Activated naive CD8-positive, alpha-beta T cell treated with anti-CD3 and anti-CD28 coated beads for 36 hours (primary cell): ENCODE data around the gene TREML1. TPM values are rescaled to one million over a fixed set of nuclear protein-coding genes. Genes with fewer than 3 reads are reported as not detected.
"Not testable (repeated sequence)": the region's sequence is repeated elsewhere in the genome, so short reads cannot be mapped to it uniquely, and the experiment has no call there.

Source experiments
- DNase-seq: peaks from one replicate; pipeline ENCODE4 v3.0.0; 2021
- H3K27ac Mint-ChIP-seq: one replicate; pipeline ENCODE4 v1.8.0; 2022; ENCODE audit warnings: mild to moderate bottlenecking, moderate library complexity, mixed read lengths
- H3K27me3 Mint-ChIP-seq: one replicate; pipeline ENCODE4 v1.8.0; 2022; ENCODE audit warnings: mild to moderate bottlenecking, mixed read lengths
- H3K36me3 Mint-ChIP-seq: one replicate; pipeline ENCODE4 v1.8.0; 2021; ENCODE audit warnings: mild to moderate bottlenecking, mixed read lengths
- H3K4me1 Mint-ChIP-seq: one replicate; pipeline ENCODE4 v1.8.0; 2021; ENCODE audit warnings: mixed read lengths
- H3K4me3 Mint-ChIP-seq: one replicate; pipeline ENCODE4 v1.8.0; 2022; ENCODE audit warnings: mild to moderate bottlenecking, moderate library complexity, mixed read lengths
- H3K9me3 Mint-ChIP-seq: one replicate; pipeline ENCODE4 v1.8.0; 2022; ENCODE audit warnings: mixed read lengths
- total RNA-seq, 2 experiments: library from RNA; stranded (reverse); gene quantifications; one replicate each; pipeline ENCODE4 v1.2.3, GENCODE V29; 2021

TREML1 gene
- not detected for total RNA-seq

DNA sequence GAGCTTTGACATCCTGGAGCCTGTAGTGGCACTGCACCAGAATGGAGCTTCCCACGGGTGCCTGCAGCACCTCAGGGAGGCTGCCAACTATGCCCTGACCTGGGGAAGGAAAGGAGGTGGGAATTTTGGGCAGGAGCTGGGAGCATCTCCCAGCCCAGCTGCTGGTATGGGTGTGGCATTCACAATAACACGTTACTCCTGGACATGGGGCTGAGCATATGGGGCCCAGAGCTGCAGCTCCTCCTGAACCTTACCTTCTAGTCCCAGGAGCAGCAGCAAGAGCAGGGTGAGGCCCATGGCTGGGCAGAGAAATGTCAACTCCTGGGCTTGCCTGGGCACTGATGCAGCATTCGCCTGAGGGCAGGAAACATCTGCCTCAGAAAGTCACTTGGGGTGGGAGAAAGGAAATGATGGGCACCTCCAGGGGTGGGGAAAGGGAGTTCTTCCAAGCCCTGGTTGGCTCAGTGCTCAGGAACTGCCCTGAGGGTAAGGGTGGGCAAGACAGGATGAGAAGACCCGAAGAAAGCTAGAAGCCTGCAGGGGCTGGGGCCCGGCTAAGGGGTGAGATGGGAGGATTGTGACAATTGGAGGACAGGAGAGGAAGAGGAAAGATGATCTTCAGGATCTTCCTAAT, at the start of gene TREML1:
Gene TREML1, minus strand, starts transcription at position 356 of the 634 bp plus-strand sequence. Its CDS starts 59 bp downstream, at position 297.
- no peaks in the 10 kb centered on the region for H3K9me3 Mint-ChIP-seq
- H3K27ac Mint-ChIP-seq: no peak within 1 kb of the TSS
- H3K36me3 Mint-ChIP-seq: no peaks in the 10 kb centered on the region
- H3K27me3 Mint-ChIP-seq: peaks cover 3% of the 10 kb centered on the region
- DNase-seq: no peak
- H3K4me1 Mint-ChIP-seq: peaks cover 7% of the 10 kb centered on the region
- no peak within 1 kb of the TSS for H3K4me3 Mint-ChIP-seq

DNA sequence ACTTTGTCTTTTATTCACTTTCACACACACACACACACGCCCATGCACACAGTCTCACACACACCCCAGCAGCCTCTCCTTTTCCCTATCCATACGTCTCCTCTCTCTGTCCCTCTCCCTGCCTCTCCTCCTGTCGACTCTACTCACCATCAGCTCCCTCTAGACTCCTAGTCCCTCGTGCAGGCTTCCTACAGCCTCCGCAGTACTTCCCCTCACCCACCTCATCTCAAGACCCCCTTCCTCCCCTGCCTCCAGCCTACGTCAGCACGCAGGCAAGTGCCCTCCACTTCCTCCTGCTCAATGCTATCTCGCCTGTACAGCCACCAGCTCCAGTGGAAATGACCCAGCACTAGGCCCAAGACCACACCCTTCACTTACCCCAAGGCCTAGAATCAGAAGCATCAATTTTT, 47.6 kb upstream of the TREML1 start:
- DNase-seq: no peak
- peaks cover 2% of the 10 kb centered on the region for H3K9me3 Mint-ChIP-seq
- peaks cover 47% of the 10 kb centered on the region for H3K4me1 Mint-ChIP-seq

DNA sequence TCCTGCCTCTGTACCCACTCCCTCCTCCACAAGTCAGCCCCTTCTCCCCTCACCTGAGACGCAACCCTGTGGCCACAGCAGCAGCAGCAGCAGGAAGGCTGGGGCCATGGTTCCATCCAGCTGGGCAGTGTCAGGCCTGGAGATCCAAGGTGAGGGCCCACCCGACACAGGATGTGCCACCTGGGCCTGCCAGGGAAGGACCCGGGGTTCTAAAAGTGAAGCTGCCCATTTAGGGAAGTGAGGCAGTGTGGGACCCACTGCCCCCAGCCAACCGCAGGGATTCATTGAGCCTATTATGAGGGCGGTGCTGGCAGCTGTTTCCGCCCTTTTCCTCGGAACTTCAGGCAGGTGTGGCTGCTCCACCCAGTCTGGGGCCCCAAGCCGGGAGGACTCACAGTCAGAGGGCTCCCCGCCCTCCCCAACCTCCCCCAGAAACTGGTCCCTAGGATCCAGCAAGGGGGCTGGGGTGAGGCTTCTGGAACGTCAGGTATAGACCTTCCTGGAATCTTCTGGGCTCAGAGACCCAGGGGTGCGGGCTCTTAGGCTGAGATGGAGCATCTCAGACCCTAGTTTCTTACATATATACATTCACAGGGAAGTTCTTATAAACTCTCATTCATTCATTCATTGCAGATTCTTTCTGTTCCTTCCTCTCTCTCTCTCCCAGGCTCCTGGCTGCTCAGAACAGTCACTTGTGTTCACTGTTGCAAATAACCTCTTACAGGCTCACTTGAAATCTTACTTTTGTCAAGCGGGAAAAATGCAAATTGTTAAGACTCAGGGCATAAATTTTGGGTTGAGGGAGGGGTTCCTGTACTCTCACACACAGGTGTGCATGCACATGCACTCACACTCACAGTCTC, 47.0 kb upstream of the TREML1 start, which contains the start of gene TREML2:
Gene TREML2, minus strand, starts transcription at position 249 of the 863 bp plus-strand sequence. Its CDS starts 141 bp downstream, at position 108.
- no peaks in the 10 kb centered on the region for H3K36me3 Mint-ChIP-seq
- no peaks in the 10 kb centered on the region for H3K27me3 Mint-ChIP-seq
- H3K4me3 Mint-ChIP-seq: peak within 1 kb of the TSS; percentile 50
- DNase-seq: peak; percentile 37
- H3K27ac Mint-ChIP-seq: peak within 1 kb of the TSS; percentile 96
- peaks cover 47% of the 10 kb centered on the region for H3K4me1 Mint-ChIP-seq
- peaks cover 2% of the 10 kb centered on the region for H3K9me3 Mint-ChIP-seq

More for the DNA sequence above, 47.6 kb upstream of the TREML1 start:
- Mint-ChIP-seq H3K27me3 (no peaks in the 10 kb centered on the region), H3K27ac (peak overlapping the region; percentile 96), H3K36me3 (no peaks in the 10 kb centered on the region), H3K4me3 (peak overlapping the region; percentile 50)

DNA sequence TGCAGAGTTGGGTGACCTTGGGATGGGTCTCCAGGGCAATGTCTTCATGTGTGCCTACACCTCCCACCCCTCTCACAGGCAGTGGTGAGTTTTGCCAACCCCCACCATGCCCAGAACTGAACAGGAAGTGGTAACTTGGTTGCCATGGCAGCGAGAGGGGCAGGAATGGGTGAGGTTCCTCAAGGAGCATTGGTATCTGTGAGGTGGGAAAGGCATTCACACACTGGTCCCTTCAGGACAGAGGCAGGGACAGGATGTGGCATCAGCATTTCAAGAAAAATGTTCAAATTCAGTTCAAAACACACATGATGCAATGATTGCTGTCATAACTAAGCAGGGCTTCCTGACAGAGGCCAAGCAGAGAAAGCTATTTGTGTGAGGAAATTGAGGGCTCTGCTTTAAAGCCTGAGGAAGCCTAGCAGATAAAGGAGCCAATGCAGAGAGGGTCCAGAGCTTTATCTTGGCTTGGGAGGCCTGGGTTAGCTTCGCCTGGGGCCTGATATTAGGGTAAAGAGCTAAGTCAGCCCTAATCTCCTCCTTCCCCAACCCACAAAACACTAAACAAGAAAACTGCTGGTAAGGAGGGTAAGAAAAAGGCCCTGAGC, 46.3 kb upstream of the TREML1 start:
- Mint-ChIP-seq H3K36me3 (no peaks in the 10 kb centered on the region), H3K4me1 (peaks cover 48% of the 10 kb centered on the region), H3K27me3 (no peaks in the 10 kb centered on the region), H3K27ac (peak overlapping the region; percentile 96), H3K4me3 (peak overlapping the region; percentile 50), H3K9me3 (peaks cover 2% of the 10 kb centered on the region)
- DNase-seq: peak; percentile 55

- peak; percentile 31 for DNase-seq
- Mint-ChIP-seq H3K36me3 (no peaks in the 10 kb centered on the region), H3K9me3 (peaks cover 2% of the 10 kb centered on the region), H3K4me3 (peak overlapping the region; percentile 50), H3K4me1 (peaks cover 48% of the 10 kb centered on the region), H3K27ac (peak overlapping the region; percentile 96), H3K27me3 (no peaks in the 10 kb centered on the region)
These were observed 45.6 kb upstream of the TREML1 start for GRCh38 chr6:41199552-41200246.

DNA sequence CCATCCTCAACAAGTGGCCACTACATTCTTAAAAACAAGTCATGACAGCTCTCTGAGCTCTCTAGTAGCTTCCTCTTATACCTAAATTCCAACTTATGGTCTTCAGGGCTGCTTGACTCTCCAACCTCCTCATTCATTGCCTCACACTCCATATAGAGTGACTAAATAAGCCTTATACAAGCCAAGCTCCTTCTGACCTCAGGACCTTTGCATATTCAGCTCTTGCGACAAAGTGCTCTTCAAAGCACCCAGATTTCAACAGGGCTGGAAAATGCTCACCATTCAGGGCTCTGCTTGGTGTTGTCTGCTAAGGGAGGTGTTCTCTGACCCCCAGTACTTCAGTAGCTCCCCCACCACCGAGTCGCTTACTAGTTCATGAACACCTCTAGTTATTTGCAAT, 43.1 kb upstream of the TREML1 start:
- H3K9me3 Mint-ChIP-seq: no peaks in the 10 kb centered on the region
- H3K27ac Mint-ChIP-seq: no peak overlapping the region
- peaks cover 50% of the 10 kb centered on the region for H3K4me1 Mint-ChIP-seq
- H3K36me3 Mint-ChIP-seq: no peaks in the 10 kb centered on the region
- no peak overlapping the region for H3K4me3 Mint-ChIP-seq
- DNase-seq: no peak
- no peaks in the 10 kb centered on the region for H3K27me3 Mint-ChIP-seq

DNA sequence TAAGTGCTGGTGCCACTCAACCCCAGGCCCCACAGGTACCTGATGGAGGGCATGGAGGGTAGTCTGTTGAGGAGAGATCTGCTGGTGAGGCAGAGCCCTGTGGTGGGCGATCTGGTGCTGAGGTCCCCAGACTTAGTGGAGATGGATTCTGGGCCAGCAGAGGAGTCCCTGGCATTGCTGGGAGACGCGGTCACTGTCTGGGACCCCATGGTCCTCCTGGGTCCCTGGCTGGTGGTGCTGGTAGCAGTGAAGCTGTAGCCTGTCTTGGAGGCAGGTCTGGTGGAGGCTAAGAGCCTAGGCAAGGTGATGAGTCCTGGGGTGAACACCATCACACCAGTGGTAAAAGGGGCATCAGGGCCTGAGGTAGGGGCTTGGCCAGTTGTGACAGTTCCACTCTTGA, 40.2 kb upstream of the TREML1 start:
- Mint-ChIP-seq H3K4me3 (no peak overlapping the region), H3K4me1 (peaks cover 24% of the 10 kb centered on the region), H3K36me3 (peaks cover 14% of the 10 kb centered on the region), H3K9me3 (peaks cover 6% of the 10 kb centered on the region), H3K27ac (no peak overlapping the region), H3K27me3 (no peaks in the 10 kb centered on the region)
- no peak for DNase-seq

DNA sequence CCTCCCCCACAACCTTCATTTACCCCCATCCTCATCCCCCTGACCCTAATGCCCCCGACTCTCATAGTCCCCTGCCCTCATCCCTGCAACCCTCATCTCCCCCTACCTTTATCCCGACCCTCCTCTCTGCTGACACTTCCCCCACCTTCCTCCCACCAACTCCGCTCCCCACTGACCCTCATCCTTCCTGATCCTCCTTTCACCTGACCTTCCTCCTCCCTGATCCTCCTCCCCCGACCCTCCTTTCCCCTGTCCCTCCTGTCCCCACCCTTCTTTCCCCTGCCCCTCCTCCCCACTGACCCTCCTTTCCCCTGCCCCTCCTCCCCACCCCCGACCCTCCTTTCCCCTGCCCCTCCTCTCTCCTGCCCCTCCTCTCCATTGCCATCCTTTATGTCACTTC, 39.7 kb upstream of the TREML1 start:
- Mint-ChIP-seq H3K4me1 (peaks cover 21% of the 10 kb centered on the region), H3K4me3 (no peak overlapping the region), H3K36me3 (peaks cover 16% of the 10 kb centered on the region), H3K27ac (no peak overlapping the region), H3K9me3 (peaks cover 7% of the 10 kb centered on the region), H3K27me3 (no peaks in the 10 kb centered on the region)
- DNase-seq: no peak

DNA sequence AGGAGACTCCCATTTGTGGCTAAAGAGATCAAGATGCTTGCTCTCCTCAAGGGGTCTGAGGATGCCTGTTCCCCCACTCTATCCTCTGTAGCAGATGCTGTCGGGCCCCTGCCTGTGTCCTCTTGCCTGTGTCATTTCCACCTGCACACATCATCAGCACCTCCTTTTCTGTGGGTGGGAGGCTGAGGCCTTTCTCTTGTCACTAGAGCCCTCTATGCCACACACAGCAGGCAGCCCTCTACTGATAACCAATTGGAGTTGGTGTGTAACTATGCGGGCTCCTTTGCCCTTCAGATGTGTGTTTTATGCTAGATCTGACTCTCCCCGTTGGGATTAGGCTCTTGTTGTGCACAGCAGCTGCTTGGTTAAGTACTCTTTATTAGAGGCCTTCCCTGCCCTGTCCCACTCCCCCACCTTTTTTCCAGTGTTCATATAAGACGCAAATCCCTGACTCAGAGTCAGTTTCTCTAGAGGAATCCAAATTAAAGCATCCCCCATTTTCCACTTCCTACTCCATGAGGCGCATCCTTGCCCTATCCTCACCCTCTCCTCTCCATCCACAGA, 39.1 kb upstream of the TREML1 start:
- Mint-ChIP-seq H3K9me3 (peaks cover 7% of the 10 kb centered on the region), H3K4me3 (no peak overlapping the region), H3K36me3 (peaks cover 16% of the 10 kb centered on the region), H3K27me3 (no peaks in the 10 kb centered on the region), H3K27ac (no peak overlapping the region), H3K4me1 (peaks cover 21% of the 10 kb centered on the region)
- DNase-seq: no peak

DNA sequence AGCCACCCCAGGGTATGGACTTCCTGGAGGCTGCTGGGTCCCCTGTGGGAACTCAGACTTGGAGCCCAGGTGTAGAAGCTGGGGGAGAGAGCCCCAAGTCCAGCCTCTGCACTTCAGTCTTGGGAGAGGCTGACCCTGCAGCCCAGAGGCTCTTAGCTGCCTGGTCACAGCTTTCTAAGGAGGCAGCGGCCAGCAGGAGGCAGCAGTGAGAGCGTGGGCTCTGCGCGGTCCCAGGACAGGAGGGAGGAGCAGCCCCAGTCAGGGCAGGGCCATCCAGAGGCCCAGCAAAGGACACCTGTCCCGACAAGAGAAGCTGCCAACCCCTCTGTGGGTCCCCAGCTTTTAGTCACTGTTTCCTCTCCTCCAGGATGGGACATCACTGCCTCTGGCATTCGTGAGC, 37.4 kb upstream of the TREML1 start:
- Mint-ChIP-seq H3K27me3 (no peaks in the 10 kb centered on the region), H3K4me3 (no peak overlapping the region), H3K36me3 (peaks cover 16% of the 10 kb centered on the region), H3K4me1 (peaks cover 17% of the 10 kb centered on the region), H3K9me3 (peaks cover 7% of the 10 kb centered on the region), H3K27ac (no peak overlapping the region)
- DNase-seq: no peak

DNA sequence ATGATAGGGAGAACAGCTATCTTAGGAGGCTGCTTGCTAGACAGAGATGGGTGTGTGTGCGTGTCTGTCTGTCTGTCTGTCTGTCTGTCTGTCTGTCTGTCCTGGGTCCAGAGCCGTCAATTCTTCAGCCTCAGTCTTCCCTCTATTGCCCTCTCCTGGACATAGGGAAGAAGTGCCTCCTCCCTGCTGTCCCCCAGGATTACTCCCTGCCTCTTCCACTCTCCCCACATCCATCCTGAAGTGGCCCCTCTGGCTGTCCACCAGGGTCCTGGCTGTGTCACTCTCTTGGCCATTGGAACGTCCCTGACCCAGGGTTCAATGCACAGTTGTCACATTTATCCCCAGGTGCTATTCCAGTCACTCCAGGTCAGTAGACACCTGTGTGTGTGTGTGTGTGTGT, 36.6 kb upstream of the TREML1 start:
- H3K36me3 Mint-ChIP-seq: peaks cover 16% of the 10 kb centered on the region
- peaks cover 20% of the 10 kb centered on the region for H3K4me1 Mint-ChIP-seq
- no peak overlapping the region for H3K27ac Mint-ChIP-seq

GRCh38 chr6:41189967-41190366, 35.8 kb upstream of the TREML1 start:
- no peak overlapping the region for H3K27ac Mint-ChIP-seq
- peaks cover 16% of the 10 kb centered on the region for H3K36me3 Mint-ChIP-seq

More for the DNA sequence above, 36.6 kb upstream of the TREML1 start:
- no peak overlapping the region for H3K4me3 Mint-ChIP-seq
- no peak for DNase-seq
- no peaks in the 10 kb centered on the region for H3K27me3 Mint-ChIP-seq
- H3K9me3 Mint-ChIP-seq: peaks cover 7% of the 10 kb centered on the region

GRCh38 chr6:41189046-41189445, 34.9 kb upstream of the TREML1 start:
- not testable (repeated sequence) for H3K9me3 Mint-ChIP-seq, H3K27ac Mint-ChIP-seq, H3K4me3 Mint-ChIP-seq, H3K27me3 Mint-ChIP-seq, DNase-seq
- Mint-ChIP-seq H3K36me3 (peaks cover 16% of the 10 kb centered on the region), H3K4me1 (peaks cover 15% of the 10 kb centered on the region)

More at GRCh38 chr6:41189967-41190366, 35.8 kb upstream of the TREML1 start:
- no peak overlapping the region for H3K4me3 Mint-ChIP-seq
- H3K9me3 Mint-ChIP-seq: peaks cover 7% of the 10 kb centered on the region
- no peaks in the 10 kb centered on the region for H3K27me3 Mint-ChIP-seq
- H3K4me1 Mint-ChIP-seq: peaks cover 15% of the 10 kb centered on the region
- DNase-seq: no peak
